Panc1 (cell line): ENCODE data around the gene PRR5.

ENCODE experiments used
- POLR2AphosphoS5 ChIP-seq: IDR thresholded peaks from 2 replicates; pipeline ENCODE4 v1.6.1; 2012; ENCODE audit warnings: mild to moderate bottlenecking, low read depth, low read length, moderate library complexity
- SIN3A ChIP-seq: IDR thresholded peaks from 2 replicates; pipeline ENCODE4 v1.6.1; 2012; ENCODE audit warnings: low read depth, mild to moderate bottlenecking, low read length, moderate library complexity, borderline replicate concordance; ENCODE audit not compliant: insufficient read depth
- TCF7L2 ChIP-seq: IDR thresholded peaks from 2 replicates; pipeline ENCODE4 v1.6.1; 2011; ENCODE audit warnings: mild to moderate bottlenecking, low read depth, low read length, inconsistent platforms
- TF ChIP-seq, protein P1 (sequence below): fragments of 450-650 bp; IDR thresholded peaks from 2 replicates; pipeline ENCODE4 v1.5.1; 2017; ENCODE audit warnings: mild to moderate bottlenecking
- TF ChIP-seq, protein P2 (sequence below), 2 experiments: IDR thresholded peaks; 2 replicates each; pipeline ENCODE4 v1.6.1; 2011 to 2012; ENCODE audit warnings: low read depth in 2 of 2, control low read depth in 1 of 2, low read length in 1 of 2, mild to moderate bottlenecking in 1 of 2, moderate library complexity in 1 of 2; ENCODE audit not compliant: insufficient read depth in 1 of 2

DNA sequence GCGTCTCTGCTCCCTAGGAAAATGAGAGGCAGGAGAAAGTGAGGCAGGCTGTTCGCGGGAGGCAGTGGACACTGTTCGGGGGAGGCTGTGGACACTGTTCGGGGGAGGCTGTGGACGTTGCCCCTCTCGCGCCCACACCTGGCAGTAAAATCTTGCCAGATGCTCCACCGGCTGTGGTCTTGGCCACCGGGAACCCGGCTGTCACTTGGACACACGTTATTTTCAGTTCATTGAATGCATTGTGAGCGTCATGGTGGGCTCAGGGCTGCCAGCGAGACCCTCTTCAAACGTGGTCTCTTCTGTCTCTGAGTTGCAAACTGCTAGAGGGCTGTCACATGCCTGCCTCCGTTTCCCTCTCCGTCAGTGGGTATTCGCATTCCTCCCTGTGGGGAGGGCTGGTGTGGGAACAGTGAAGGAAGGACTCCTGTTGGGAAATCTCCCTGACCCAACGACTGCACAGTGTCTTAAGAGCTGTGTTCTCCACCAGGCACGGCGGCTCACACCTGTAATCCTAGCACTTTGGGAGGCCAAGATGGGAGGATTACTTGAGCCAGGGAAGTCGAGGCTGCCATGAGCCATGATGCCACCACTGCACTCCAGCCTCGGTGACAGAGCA is 1.4 kb downstream of the PRR5 start:
- TF ChIP-seq, protein P1, sequence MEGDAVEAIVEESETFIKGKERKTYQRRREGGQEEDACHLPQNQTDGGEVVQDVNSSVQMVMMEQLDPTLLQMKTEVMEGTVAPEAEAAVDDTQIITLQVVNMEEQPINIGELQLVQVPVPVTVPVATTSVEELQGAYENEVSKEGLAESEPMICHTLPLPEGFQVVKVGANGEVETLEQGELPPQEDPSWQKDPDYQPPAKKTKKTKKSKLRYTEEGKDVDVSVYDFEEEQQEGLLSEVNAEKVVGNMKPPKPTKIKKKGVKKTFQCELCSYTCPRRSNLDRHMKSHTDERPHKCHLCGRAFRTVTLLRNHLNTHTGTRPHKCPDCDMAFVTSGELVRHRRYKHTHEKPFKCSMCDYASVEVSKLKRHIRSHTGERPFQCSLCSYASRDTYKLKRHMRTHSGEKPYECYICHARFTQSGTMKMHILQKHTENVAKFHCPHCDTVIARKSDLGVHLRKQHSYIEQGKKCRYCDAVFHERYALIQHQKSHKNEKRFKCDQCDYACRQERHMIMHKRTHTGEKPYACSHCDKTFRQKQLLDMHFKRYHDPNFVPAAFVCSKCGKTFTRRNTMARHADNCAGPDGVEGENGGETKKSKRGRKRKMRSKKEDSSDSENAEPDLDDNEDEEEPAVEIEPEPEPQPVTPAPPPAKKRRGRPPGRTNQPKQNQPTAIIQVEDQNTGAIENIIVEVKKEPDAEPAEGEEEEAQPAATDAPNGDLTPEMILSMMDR: no peak
- TF ChIP-seq POLR2AphosphoS5 (no peak), SIN3A (no peak), TCF7L2 (no peak)
- TF ChIP-seq, protein P2, sequence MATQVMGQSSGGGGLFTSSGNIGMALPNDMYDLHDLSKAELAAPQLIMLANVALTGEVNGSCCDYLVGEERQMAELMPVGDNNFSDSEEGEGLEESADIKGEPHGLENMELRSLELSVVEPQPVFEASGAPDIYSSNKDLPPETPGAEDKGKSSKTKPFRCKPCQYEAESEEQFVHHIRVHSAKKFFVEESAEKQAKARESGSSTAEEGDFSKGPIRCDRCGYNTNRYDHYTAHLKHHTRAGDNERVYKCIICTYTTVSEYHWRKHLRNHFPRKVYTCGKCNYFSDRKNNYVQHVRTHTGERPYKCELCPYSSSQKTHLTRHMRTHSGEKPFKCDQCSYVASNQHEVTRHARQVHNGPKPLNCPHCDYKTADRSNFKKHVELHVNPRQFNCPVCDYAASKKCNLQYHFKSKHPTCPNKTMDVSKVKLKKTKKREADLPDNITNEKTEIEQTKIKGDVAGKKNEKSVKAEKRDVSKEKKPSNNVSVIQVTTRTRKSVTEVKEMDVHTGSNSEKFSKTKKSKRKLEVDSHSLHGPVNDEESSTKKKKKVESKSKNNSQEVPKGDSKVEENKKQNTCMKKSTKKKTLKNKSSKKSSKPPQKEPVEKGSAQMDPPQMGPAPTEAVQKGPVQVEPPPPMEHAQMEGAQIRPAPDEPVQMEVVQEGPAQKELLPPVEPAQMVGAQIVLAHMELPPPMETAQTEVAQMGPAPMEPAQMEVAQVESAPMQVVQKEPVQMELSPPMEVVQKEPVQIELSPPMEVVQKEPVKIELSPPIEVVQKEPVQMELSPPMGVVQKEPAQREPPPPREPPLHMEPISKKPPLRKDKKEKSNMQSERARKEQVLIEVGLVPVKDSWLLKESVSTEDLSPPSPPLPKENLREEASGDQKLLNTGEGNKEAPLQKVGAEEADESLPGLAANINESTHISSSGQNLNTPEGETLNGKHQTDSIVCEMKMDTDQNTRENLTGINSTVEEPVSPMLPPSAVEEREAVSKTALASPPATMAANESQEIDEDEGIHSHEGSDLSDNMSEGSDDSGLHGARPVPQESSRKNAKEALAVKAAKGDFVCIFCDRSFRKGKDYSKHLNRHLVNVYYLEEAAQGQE (IDR thresholded peaks at IDR 0.05; ENCODE audit: insufficient read depth in 1 of 2, low read depth in 2 of 2, low read length in 1 of 2): no peak
